ENCODE data around the gene CELSR1.
"Not testable (repeated sequence)": the region's sequence is repeated elsewhere in the genome, so short reads cannot be mapped to it uniquely, and the experiment has no call there.

Gene CELSR1

DNA sequence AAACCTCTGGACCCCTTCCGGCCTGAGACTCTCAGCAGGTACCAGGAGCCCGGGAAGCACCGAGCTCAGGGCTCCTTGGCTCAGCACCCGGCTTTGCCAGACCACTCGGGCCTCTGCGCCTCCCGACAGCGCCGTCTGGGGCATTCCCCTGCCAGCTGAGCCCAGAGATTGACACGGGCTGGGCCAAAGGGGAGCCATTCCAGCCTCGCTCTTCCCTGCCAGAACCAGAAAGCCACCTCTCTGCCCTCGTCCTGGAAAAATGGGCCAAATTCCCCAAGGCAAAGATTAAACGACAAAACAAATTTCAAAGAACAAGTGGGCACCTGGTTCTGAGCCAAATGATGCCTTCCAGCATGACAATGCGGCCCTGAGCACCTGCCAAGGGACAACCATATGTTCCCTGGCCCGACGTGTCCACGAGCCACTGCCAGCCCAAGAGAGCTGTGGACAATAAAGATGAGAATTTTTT, 59.3 kb downstream of the CELSR1 start:
- DNase-seq = no peak

- no peak for DNase-seq
These were observed 60.9 kb downstream of the CELSR1 start for GRCh38 chr22:46476547-46476941.

DNA sequence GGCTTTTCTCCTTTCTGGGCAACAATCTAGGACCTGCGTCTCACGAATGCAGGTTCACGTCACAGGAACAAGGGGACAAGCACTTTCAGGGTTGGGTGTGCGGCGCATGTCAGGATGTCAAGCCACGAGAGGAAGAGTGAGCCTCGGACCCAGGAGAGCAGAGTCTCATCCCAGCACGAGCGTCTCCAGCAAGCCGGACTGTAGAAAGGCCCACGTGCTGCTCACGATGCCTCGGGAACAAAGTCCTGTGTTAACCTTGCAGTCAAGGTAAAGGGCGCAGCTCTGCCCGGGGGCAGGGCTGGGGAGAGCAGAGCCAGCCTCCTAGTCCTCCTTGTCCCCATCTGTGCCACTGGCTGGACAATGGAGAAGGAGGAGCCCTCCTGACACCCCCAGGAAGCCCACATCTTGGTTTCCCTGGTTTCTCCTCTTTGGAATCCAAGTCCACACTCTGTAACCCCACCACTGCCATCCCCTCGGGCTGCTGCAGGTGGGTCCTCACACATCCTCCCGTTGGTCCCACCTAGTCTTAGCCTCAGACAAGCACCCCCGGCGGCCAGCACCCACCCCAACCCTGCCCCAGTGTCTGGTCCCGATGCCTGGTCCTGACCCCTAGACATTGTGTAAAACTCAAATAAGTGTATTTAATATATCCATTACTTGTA, 63.4 kb downstream of the CELSR1 start:
- DNase-seq = no peak

GRCh38 chr22:46473021-46473779, 64.2 kb downstream of the CELSR1 start:
- no peak for DNase-seq

GRCh38 chr22:46472722-46473016, 64.8 kb downstream of the CELSR1 start:
- no peak for DNase-seq

DNA sequence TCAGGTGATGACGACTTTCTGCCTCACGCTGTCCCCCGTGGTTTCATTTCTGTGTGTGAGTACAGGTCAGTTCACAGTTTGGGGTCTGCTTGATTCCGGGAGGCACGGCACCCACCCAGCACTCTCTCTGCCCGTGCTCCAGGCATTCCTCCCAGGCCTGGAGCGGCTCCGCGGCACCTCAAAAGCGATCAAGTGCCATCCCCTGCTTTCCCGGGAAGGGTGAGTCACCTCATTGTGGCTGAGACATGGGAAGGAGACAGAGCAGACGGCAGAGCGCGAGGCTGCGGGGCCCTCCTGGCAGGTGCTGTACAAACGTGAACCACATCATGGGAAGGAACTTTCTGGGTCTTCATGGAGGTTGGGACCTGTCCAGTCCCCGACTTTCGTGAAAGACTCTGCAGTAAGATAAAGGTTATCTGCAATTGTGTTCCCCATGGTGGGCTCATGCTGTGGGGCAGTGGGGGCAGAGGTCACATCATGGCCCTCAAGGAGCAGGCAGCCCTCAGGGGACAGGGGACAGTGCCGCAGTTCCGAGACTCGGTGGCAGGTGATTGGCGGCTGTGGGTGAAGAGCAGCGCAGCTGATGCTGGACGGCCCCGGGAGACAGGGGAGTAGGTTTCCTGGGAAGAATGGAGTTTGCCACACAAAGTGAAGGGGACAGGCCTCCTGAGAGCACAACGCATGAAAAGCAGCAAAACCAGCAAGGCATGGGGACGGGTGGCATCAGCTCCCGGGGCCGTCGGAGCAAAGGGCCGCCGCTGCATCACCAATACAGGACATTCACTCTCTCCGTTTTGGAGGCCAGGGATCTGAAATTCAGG, 65.3 kb downstream of the CELSR1 start:
- no peak for DNase-seq

DNA sequence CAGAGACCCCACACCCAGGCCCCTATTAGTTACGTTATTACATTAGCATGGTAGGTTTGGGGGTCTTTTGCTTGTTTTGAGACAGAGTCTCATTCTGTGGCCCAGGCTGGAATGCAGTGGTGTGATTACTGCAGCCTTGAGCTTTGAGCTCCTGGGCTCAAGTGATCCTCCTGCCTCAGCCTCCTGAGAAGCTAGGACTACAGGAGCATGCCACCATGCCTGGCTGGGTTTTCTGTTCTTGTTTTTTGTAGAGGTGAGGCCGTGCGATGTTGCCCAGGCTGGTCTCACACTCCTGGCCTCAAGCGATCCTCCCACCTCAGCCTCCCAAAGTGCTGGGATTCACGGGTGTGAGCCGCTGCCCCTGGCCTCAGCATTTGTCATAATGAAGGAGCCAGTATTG, 66.1 kb downstream of the CELSR1 start:
- DNase-seq = not testable (repeated sequence)

DNA sequence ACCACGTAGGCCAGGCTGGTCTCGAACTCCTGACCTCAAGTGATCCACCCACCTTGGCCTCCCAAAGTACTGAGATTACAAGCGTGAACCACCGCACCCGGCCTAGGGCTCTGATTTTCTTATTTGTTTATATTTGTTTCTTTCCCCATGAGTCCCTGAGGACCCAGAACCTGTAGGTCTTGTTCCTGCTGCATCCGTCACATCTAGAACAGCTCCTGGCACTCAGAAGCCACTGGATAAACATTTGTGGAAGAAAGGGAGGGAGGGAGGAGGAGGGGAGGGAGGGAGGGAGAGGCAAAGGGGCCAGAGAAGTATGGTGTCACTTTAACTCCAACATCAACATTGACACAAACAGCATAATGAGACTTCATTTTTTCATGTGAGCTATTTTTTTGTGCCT, 67.7 kb downstream of the CELSR1 start:
- no peak for DNase-seq

- DNase-seq = no peak
These were observed 70.4 kb downstream of the CELSR1 start for GRCh38 chr22:46467006-46467405.

- no peak for DNase-seq
These were observed 71.2 kb downstream of the CELSR1 start for GRCh38 chr22:46466255-46466676.

GRCh38 chr22:46465793-46466192, 71.6 kb downstream of the CELSR1 start:
- no peak for DNase-seq

DNA sequence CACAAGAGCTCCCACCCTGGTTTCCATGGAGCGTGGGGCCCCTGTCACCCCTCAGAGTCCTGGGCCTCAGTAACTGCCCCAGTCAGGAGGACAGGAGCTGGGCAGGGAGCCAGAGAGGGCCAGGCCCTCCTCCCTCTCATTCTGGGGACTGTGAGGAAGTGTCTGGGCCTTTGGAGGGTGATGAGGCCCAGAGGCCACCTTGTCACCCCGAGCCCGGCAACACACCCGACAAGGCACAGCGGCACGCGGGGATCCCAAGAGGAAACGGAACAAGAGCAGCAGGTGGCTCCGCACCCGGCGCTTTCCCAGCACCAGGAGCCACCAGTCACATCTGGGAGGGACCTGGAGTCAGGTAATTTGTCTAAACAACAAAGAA, 72.1 kb downstream of the CELSR1 start:
- no peak for DNase-seq

DNA sequence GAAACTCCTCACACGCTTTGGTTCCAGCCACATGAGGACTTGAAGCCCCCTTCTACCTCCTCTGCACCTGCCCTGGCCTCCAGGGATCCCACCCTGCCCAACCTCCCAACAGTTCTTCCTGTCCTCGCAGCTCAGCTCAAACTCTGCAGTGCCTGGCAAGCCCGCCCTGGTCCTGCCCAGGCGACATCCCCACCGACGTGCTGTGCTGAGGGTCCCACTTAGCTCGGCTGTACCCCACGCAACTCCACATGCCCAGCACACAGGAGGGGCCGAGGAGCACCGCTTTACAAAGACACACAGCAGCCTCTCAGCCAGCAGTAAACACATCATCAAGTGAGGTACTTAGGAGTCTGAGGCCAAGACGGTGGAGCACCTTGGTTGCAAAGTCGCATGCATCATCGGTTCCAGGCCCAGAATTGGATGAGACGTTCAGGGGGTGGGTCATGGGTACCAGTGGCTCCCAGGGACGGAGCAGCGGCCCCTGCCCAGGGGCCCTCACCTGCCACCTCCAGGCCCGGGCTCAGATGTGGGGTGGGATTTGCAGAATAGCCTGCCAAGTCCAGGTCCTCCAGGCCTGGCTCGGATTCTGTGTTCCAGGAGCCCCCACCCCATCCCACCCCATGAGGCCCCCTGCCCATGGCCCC, 72.6 kb downstream of the CELSR1 start:
- DNase-seq = no peak

- no peak for DNase-seq
These were observed 73.1 kb downstream of the CELSR1 start for GRCh38 chr22:46464296-46464695.

DNA sequence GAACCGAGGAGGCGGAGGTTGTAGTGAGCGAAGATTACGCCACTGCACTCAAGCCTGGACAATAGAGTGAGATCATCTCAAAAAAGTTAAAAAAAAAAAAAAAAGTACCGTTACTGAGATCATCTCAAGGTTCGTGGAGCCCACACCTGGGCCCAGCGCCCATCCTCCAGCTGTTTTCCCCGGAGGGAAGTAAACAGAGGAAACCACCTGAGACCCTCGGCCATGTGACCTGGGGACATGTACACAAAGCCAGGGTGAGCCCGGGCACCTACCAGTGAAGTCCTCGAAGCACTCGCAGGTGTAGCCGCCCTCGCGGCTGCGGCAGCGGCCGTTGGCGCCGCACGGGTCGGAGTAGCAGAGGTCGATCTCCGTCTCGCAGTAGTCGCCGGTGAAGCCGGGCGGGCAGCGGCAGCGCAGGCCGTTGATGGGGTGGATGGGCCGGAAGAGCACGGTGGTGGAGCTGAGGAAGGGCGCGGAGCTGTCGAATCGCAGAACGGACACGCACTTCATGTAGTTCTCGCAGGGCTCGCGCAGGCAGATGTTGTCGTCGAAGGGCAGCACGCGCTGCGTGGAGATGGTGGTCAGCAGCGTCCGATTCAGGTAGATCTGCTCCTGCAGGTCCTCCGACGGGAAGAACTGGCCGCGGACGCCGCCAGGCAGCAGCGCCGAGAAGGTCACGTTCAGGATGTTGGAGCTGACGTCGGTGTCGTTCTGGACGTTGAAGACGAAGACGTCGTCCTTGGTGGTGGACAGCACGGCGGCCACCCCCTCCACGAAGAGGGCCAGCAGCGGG, 73.8 kb downstream of the CELSR1 start:
- DNase-seq = no peak

DNA sequence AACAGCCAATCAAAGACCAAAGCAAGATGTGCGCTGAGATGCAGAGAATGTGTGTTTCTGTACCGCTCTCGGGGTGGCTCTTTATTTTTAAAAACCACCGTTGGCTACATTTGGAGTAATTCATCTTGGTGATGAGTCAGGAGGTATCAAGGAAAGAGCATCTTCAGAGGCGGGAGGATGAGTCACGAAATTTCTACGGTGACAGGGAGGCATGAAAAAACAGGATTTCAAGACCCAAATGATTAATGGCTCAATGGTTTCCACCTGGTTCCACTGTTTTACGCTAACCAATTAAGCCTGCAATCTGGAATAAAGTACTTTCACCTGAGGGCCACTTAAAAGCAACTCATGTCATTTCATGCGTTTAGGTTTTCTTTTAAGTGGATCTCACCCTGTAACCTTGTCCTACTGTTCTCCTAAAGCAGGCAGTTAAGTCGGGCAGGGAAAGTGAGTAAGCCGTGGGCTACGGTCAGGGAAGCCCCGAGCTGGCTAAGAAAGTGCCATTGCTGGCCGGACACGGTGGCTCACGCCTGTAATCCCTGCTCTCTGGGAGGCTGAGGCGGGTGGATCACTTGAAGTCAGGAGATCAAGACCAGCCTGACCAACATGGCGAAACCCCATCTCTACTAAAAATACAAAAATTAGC, 74.6 kb downstream of the CELSR1 start:
- no peak for DNase-seq

- no peak for DNase-seq
These were observed 75.7 kb downstream of the CELSR1 start for GRCh38 chr22:46461566-46462180.

DNA sequence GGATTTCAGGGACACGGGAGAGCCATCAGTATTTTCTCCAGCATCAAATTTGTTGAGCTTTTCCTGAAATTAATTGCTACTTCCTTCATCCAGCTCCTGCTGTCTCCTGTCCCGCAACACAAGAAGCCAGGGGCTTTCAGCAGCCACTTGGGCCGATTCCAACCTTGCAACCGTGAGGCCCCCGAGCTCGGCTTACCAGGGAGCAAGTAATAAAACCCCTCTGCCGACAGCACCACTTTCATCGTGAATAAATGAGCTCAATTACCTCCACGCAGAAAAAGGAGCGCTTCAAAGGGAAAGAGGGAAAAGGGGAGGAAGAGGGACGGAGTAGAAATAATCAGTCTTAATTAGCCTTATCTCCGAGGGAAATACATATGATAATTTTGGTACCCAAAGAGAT, 76.6 kb downstream of the CELSR1 start:
- DNase-seq = no peak

DNA sequence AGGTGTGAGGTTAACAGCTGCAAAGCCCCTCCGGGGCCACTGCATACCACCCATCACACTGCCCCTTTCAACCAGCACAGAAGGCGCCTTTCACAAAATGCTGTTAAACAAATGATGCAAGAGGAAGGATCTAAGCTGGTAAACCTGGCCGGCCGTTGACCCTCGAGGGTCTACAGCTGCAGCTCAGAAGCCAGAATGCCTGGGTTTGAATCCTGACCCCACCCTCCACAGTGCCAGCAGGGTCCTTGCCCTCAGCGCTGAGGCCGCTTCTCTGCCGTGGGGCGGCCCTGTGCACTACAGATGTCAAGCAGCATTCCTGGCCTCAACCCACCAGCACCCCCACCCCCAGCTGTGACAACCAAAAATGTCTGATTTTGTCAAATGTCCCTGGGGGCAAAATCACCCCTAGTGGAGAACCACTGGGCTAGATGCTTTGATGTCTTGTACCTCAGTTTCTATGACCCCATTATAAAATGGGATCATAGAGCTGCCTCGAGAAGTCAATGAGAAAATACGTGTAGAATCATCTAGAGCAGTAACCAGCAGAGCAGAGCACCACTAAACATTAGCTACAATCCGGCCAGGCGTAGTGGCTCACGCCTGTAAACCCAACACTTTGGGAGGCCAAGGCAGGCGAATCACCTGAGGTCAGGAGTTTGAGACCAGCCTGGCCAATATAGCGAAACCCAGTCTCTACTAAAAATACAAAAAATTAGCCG, 77.9 kb downstream of the CELSR1 start:
- no peak for DNase-seq

GRCh38 chr22:46458525-46458924, 78.9 kb downstream of the CELSR1 start:
- no peak for DNase-seq
